OCI-M1 (cell line): ENCODE data around the gene TFF3.

Experiments used
- DNase-seq: peaks from one replicate; lab custom pipeline; 2025; lab: John Stamatoyannopoulos, UW

The TFF3 gene, protein sequence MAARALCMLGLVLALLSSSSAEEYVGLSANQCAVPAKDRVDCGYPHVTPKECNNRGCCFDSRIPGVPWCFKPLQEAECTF

DNA sequence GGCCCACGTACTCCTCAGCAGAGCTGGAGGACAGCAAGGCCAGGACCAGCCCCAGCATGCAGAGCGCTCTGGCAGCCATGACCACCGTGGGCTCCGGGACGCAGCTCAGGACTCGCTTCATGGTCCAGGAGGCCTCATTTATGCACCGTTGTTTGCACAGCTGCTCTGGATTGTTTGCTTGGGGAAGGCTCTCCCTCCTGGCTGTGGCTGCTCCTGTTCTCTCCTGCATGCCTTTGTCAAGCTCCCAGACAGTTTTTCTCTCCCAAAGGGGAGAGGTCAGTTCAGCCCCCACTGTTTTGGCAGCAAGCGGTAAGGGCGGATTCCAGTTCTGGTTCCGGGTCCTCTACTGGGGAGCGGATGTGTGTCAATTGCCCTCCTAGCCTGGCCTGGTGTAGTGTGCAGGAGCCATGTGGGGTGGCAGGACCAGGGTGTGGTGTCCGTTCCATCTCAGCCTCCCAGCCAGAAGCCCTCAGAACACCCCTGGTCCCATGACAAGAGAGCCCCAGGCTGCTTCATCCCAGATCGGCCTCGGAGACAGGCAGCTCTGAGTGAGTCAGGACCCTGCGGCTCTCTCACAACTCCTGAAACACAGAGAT, at the start of gene TFF3:
Gene TFF3, minus strand, starts transcription at position 114 of the 596 bp plus-strand sequence. Its CDS starts 35 bp downstream, at position 79.
- DNase-seq: no peak

DNA sequence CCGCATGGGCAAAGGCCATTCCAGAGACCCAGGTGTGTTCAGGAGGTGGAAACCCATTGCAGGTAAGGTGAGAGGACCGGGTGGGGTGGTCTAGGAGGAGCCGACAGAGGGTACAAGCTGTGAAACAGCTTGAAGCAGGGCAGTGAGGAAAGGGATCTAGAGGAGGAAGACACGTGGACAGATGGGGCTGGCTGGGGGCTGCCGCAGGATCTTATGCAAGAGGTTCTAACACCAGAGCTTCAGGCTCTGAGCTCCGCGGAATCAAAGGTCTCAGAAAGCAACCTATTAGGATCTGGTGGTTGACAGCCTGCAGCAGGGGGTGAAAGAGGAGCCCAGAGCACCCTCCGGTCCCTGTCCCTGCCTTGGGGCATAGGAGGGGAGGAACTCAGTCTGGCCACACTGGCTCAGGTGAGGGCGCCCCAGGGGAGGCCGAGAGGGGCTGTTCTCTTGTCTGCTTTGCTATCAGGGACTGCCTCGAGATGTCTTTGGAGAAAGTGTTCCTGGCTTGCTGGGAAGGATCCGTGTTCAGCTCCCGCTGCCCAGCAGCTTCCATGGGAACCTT, 49.2 kb upstream of the TFF3 start:
- no peak for DNase-seq

DNA sequence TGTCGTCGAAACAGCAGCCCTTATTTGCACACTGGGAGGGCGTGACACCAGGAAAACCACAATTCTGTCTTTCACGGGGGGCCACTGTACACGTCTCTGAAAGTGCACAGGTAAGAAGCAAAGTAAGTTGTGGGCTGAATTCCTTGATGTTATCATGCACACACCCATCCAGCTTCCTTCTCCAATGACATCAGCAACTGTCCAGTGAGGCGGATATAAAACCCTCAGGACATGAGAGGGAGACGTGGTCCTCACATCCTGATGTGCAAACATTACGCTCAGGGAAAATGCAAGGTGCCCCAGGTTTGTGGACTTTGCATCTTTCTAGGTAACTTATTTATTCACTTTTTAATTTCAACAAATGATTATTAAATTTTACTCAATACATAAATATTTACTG, 48.1 kb upstream of the TFF3 start:
- no peak for DNase-seq

DNA sequence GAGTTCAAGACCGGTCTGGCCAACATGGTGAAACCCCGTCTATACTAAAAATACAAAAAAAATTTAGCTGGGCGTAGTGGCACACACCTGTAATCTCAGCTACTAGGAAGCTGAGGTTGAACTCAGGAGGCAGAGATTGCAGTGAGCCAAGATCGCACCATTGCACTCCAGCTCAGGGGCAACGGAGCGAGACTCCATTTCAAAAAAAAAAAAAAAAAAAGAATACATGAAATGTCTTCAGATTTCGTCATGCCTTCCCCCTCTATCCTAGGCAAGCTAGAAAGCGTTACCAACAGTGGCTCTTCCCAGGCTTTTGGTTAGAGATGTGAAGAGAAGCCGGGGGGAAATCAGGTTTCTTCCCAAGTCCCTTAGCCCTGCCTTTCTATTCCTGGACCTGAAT, 47.5 kb upstream of the TFF3 start:
- no peak for DNase-seq

DNA sequence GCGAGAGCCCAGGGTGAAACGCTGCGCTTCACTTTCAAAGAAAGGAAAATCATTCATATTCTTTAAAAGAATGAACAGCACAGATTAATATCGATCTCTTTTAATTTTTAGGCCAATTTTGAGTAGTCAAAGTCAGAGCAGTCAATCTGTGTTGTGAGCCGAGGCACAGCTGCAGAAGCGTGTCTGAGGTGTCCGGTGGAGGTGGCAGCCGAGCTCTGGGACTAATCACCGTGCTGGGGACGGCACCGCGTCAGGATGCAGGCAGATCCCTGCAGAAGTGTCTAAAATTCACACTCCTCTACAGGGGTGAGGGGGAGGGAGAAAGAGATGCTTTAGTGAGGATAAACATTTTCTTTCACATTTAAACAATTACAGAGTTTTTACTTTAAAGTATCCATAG, 47.0 kb upstream of the TFF3 start:
- no peak for DNase-seq

DNA sequence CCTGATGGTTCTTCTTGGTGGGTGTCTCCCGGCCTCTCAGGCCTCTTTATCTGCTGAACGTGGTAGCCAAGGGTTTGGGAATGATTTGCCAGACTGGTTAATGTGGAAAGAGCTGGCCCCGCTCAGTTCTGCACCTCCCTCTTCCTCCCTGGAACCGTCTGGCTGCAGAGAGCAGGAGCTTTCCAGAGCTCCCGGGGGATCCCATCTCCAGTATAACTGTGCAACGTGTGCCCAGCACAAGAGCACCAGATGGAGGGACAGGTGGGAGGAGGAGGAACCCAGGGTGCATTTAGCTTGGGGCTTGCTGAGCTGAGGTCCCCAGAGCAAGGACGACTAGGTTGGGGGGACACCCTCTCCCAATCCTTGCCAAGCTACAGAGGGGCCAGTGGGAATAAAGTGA, 46.1 kb upstream of the TFF3 start:
- no peak for DNase-seq

DNA sequence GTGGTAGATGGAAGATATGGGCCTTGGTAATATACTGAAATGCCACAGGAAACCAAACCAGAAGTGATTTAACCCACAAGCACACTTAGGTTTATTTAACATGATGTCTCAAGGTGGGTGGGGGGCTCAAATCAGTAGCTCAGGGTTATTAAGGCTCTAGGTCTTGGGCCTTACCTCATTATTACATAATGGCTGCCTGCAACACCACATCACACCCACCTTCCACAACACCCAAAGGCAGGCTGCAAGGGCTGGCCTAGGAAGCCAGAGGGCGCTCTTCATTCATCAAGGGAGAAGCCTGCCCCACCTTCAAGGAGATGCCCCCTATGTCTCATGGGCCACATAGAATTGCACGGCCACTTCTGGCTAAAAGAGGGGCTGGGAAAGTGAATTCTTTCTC, 45.1 kb upstream of the TFF3 start:
- DNase-seq: peak; percentile 19

DNA sequence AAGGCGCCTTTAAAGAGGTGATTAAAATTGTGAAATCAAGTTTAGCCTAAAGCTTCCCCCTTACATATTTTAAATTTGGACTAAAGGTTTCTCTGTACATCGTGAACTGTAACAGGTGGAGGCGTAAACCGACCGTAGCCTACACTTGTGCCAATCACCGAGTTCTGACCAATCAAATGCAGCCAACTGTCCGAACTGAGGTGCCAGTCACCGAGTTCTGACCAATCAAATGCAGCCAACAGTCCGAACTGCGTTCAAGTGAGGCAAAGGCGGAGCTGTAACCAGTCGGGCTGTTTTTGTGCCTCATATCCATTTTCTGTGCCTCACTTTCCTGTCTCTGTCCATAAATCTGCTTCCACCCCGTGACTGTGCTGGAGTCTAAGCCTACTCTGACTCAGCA, 43.7 kb upstream of the TFF3 start:
- no peak for DNase-seq

DNA sequence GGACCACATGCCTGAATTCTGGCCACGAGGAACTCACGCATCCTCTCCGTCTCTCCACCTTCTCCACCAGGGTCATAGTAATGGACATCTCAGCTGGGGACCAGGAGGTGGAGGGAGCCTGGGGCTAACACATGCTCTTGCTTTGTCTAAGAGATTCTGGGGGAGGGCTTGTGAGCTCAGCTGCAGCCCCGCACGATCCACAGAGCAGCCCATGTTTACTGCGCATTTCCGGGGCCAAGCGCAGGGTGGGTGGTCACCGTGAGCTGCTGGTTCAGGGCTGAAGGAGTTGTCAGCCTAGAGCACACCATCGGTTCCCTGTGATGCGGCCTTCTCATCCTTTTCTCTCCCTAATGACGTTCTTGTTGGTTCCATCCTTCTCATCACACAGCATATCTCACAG, 43.1 kb upstream of the TFF3 start:
- no peak for DNase-seq

DNA sequence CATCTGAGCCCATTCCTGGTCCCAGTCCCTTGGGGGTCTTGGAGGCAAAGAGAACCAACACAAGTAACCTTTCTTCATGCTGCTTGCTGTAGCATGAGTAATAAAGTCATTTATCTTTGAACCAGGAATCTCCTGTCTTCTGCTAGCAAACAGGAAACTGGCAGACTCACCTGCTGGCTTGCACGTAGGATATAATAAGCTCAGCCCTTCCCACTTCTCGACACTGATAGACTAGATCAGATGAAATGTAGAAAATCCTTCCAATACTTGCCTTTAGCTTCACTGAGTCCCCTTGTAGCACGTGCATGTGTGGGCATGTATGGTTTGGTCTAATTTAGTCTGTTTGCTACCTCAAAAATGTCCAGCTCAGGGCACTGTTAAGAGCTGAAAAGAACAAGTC, 42.1 kb upstream of the TFF3 start:
- DNase-seq: no peak

DNA sequence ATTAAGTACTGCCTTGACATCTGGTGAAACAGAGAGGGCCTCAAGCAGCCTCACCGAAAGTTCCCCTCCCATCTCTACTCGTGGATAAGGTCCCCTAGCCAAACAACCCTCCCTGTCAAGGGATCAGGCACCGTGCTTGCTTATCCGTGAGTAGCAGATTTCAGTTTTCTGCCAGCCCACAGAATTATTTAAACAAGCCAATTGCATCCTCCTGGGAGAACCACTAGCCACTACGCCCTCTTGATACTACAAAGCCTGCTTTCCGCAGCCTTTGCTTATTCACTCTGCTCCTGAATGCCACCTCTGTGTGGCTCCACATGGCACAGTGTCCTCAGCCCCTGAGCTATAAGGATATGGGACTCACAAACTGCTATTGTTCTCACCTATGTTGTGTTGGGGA, 41.4 kb upstream of the TFF3 start:
- DNase-seq: no peak

DNA sequence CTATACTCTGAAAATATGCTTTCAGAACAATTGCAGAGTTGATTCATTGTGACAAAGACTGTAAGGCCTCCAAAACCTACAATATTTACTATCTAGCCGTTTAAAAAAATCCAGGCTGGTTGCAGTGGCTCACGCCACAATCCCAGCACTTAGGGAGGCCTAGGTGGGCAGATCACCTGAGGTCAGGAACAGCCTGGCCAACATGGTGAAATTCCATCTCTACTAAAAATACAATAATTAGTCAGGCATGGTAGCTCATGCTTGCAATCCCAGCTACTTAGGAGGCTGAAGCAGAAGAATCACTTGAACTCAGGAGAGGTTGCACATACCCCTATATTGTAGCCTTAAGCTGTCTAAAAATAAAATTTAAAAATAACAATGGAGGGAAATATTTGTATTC, 40.8 kb upstream of the TFF3 start:
- no peak for DNase-seq

DNA sequence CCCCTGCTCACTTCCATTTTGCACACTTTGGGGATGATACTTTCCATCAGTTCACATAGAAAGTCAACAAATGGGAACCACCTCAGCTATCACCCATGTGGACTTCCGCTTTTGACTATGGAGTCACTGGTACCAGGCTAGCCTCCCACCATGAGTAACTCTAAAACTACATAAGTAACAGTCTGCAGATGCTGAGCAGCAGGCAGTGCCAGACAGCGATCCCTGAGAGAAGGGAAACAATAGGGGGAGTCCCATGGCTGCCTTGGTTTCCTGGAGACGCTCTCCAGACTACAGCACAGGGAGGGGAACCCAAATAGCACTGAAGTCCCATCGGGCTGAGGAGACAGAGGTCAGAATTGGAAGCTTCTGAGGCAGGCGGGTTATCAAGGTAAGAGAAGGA, 38.4 kb upstream of the TFF3 start:
- no peak for DNase-seq

DNA sequence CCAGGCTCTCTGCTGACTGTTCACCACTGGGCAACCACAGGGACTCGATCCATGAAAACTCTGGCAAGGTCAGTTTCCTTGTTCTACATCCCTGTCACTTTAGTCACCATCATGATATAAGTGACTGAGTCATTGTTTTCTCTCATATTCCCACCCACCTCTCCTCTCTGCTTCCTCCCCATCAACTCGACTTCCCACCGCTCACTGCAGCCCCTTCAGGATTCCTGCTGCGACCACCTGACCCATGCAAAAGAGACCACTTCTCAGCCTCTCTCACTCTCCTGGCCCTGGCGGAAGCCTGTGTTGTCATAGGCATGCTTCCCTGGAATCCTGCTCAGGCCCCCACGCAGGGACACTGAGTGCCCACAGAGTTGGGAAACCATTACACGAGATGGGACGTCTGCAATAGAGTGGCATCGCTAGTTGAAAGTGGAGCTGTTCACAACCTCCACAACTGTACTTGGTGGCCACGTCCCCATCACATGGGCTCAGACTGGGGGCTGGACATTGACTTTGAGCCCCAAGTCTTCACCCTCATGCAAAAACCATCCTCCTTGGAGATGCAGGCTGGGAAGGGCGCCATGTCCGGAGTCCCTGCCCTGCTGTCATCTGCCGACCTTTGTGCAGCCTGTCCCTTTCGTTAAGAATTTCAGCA, 37.4 kb upstream of the TFF3 start:
- no peak for DNase-seq

DNA sequence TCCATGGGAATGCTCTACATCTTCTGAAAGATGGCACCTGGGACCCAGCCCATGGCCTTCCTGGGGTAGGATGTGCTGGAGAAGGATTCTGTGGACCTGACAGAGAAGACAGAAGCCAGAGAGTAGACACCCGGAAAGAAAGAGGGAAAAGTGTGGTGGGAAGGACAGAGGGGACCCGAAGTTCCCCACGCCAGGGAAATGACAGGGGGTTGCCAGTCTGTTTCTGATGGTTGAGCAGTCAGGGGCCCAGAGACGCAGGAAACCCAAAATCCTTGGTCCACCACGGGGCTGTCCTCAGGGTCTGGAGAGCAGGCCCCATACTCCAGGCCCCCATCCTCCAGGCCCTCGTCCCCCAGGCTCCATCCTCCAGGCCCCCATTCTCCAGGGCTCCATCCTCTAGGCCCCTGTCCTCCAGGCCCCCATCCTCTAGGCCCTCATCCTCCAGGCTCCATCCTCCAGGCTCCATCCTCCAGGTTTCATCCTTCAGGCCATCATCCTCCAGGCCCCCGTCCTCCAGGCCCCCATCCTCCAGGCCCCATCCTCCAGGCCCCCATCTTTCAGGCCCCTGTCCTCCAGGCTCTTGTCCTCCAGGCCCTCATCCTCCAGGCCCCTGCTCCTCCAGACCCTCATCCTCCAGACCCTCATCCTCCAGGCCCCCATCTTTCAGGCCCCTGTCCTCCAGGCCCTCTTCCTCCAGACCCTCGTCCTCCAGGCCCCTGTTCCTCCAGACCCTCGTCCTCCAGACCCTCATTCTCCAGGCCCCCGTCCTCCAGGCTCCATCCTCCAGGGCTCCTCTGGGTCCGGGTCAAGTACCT, 36.6 kb upstream of the TFF3 start:
- DNase-seq: no peak

DNA sequence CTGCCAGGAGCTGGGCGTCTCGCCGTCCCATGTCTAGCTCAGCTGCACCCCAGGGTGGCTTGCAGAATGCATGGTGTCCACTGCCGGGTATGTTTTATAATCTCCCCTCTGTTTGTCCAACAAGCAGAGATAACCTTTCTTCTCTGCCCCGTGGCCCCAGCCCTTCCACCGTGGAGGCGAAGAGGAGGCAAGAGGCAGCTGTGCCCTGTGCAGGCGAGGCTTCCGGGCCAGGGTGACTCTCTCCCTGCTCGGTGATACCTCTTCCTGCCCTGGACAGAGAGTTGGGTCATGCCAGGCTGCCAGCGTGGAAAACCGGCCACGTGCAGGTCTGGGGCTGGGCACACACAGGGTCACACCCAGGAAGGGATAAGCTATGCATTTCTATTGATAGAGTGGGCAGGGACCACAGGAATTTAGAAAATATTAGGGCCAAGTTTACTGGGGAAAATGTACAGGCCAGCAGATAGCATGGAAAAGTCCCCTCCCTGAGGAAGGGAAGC, 35.8 kb upstream of the TFF3 start, which contains the start of gene TFF2:
Gene TFF2, minus strand, starts transcription at position 68 of the 500 bp plus-strand sequence. Its CDS starts 37 bp downstream, at position 31.
- no peak for DNase-seq

DNA sequence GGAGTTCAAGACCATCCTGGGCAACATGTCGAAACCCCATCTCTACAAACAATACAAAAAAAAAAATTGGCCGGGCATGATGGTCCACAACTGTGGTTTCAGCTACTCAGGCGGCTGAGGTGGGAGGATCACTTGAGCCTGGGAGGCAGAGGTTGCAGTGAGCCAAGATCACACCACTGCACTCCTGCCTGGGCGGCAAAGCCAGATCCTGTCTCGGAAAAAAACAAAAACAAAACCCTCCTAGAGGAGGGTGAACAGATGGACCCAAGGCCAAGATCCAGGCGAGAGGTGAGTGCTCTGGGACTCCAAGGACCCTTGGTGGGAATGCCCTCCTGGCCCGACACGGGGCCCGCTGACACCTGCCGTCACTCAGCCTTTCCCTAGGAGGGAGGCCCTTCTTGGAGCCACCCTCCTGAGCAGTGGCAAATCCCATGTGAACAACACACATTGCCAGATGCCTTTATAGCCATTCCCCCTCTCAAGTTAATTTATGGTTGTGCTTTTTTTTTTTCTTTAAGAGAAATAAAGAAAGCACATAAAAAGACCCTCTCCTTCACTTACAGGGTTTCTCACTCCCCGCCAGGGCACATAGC, 35.2 kb upstream of the TFF3 start:
- DNase-seq: no peak

DNA sequence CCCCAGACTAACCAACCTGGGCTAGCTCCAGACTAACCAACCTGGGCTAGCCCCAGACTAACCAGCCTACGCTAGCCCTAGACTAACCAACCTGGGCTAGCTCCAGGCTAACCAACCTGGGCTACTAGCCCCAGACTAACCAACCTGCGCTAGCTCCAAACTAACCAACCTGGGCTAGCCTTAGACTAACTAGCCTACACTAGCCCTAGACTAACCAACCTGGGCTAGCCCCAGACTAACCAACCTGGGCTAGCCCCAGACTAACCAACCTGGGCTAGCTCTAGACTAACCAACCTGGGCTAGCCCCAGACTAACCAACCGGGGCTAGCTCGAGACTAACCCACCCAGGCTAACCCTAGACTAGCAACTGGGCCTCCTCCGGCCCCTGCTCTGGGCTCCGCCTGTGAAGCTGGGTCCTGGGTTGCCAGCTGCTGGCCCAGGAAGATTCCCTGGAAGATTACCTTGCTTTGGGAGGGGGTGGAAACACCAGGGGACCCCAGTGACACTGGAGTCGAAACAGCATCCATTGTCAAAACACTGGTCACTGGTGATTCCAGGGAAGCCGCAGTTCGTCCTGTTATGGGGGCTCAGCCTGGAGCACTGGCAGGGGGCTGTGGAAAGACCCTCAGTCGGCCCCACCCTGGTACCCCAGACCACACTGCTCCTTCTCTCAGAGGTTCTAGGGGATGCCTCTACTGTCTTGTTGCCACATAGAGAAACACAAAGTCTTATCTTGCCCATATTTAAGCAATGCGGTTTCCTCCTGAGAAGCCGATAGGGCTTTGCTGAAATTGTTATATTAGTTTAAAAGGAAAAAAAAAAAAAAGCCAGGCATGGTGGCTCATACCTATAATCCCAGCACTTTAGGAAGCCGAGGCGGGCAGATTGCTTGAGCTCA, 34.5 kb upstream of the TFF3 start:
- DNase-seq: peak; percentile 81

DNA sequence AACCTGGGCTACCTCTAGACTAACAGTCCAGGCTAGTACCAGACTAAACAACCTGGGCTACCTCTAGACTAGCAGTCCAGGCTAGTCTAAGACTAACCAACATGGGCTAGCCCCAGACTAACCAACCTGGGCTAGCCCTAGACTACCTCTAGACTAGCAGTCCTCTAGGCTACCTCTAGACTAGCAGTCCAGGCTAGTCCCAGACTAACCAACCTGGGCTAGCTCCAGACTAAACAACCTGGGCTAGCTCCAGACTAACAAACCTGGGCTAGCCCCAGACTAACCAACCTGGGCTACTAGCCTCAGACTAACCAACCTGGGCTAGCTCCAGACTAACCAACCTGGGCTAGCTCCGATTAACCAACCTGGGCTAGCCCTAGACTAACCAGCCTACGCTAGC, 33.6 kb upstream of the TFF3 start:
- no peak for DNase-seq

DNA sequence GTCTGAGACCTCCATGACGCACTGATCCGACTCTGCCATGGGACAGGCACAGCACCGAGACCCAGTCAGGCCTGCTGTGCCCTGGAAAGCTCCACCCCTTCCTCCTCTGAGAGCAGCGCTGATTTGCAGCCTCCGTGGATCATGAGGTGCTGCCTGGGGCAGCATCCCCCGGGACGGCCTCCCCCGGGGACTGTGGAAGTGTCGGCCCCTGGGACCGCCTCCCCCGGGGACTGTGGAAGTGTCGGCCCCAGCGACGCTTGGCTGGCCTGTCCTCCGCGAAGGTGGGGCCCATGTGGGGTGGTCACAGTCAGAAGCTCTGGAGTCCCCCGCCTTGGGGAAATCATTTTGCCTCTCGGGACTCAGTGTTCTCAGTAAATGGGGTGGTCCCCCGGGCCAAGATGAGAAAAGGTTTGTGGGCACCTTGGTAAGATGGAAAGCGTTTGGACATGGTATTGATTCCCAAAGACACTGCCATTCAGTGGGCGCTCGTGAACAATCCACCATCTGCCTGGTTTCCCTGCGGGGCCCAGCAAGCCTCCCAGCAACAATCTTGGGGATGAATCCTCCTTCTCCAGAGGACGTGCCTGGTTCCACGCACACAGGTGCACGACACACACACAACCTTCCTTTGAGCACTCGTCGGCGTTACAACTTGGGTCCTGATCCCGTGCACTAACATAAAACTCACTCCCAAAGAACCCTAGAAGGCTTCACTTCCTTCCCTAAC, 32.6 kb upstream of the TFF3 start:
- no peak for DNase-seq
